GM21529 (cell line): ENCODE data around the gene CPA2.
"Not testable (repeated sequence)": the region's sequence is repeated elsewhere in the genome, so short reads cannot be mapped to it uniquely, and the experiment has no call there.

Source experiments
- ATAC-seq: cut with Tn5 transposase; IDR thresholded peaks from one replicate; pipeline ENCODE4 v1.9.1; 2021; ENCODE audit not compliant: unreplicated experiment

The CPA2 gene

GRCh38 chr7:130305433-130306042 is 38.9 kb downstream of the CPA2 start:
- no peak for ATAC-seq

DNA sequence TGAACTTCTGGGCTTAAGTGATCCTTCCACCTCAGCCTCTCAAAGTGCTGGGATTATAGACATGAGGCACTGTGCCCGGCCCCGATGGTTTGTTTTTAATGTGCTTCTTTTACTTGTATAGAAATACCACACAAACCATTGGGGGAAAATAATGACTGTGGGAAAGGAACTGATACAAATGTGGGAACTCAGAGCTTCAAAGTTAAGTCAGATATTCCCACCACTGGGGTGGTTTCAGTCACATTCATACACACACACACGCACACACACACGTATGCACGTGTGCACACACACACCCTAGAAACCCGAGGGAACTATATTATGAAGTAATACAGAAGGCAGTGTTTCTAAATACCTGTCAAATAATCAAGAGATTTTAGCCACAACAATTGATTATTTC is 43.3 kb downstream of the CPA2 start:
- no peak for ATAC-seq

GRCh38 chr7:130314305-130314704 is 47.6 kb downstream of the CPA2 start:
- ATAC-seq: no peak

DNA sequence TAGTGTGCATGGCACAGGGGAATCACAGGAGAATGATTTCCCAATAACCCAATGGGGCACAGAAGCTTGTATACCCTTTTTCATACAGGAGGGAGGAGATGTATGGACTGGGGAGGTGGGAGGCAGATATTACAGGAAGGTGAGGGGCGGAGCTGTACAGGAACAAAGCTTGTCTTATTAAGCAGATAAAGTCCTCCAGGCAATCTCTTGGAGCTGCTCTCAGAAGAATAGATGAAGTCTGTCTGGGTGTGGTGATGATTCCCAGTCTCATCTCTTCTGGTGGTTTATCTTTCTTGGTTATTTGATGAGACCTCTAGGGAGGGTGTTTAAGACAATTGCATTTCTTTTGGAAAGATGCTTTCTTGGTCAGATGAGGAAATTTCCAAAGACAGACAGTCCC is 52.9 kb downstream of the CPA2 start:
- no peak for ATAC-seq

DNA sequence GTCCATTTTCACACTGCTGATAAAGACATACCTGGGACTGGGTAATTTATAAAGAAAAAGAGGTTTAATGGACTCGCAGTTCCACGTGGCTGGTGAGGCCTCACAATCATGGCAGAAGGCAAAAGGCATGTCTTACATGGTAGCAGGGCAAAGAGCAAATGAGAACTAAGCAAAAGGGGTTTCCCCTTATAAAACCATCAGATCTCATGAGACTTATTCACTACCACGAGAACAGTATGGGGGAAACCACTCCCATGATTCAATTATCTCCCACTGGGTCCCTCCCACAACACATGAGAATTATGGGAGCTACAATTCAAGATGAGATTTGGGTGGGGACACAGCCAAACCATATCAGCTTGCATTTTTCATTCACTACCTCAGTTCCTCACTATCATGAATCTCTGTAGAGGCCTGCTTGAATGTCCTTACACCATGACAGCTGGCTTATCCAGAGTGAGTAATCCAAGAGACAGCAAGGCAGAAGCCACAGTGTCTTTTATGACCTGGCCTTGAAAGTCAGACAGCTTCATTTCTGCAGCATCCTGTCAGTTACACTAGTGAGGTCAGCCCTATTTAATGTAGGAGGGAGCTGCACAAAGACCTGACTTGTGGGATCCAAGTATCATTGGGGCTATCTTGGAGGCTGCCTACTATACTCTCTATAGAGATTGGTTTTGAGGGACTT is 55.0 kb downstream of the CPA2 start:
- not testable (repeated sequence) for ATAC-seq

DNA sequence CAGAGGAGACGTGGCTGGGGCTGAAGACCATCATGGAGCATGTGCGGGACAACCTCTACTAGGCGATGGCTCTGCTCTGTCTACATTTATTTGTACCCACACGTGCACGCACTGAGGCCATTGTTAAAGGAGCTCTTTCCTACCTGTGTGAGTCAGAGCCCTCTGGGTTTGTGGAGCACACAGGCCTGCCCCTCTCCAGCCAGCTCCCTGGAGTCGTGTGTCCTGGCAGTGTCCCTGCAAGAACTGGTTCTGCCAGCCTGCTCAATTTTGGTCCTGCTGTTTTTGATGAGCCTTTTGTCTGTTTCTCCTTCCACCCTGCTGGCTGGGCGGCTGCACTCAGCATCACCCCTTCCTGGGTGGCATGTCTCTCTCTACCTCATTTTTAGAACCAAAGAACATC is 56.0 kb downstream of the CPA2 start:
- no peak for ATAC-seq

DNA sequence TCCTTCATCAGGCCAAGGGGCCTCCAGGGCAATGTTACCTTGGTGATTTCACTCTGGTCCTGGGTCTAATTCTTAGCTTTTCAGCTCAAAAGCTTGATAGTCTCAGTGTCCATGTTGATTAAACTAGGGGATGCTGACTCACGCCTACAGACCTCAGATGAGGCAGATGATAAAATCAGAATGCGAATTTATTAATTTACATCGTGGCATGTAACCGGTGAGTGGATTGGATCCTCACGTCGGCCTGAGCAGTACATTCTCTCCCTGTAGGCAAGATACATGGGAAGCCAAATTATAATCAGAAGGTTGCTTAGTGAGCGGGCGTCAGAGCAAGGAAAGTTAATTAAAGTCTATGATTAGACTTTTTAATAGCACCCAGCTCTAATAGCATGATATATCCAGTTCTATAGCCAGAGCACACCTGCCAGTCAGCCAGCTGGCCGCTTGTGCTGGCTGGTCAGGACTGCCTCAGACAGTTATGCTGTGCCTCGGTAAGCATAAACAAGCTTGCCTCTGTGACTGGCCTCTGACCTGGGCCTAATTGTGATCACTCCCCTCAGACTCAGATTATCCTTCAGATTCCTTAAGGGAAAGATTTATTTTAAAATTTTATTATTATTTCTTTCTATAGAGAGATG is 57.8 kb downstream of the CPA2 start:
- ATAC-seq: no peak

- no peak for ATAC-seq
These were observed 63.0 kb downstream of the CPA2 start for GRCh38 chr7:130329681-130330080.

DNA sequence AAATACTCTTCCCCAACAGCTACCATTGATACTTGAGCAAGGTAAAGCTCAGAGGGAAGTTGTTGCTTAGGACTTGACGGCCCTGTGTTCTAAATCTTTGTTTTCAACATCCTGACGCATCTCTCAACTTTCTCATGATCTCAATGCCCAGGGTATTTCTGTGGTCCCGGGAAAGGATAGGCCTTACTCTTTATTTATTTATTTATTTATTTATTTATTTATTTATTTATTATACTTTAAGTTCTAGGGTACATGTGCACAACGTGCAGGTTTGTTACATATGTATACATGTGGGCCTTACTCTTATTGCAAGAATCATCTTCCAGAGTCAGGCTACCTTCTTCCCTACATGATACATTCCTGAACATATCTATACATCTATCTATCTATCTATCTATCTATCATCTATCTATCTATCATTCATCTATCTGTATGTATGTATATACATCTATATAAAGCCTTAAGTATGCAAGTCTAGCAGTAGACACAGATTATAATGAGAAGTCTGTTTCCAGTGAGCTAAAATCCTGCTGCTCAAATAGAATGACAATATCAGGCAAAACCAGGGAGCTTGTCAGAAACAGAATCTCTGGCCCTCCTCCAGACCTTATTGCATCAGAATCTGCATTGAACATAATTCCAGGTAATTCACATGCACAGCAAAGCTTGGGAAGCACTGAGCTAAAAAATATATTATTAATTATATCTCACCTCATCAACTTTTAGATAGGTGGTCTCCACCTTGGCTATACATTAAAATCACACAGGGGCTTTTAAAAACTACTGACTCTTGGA is 65.8 kb downstream of the CPA2 start:
- no peak for ATAC-seq

- ATAC-seq: no peak
These were observed 67.2 kb downstream of the CPA2 start for GRCh38 chr7:130333832-130334231.

- ATAC-seq: no peak
These were observed 67.6 kb downstream of the CPA2 start for GRCh38 chr7:130334274-130334673.

- no peak for ATAC-seq
These were observed 70.8 kb downstream of the CPA2 start for GRCh38 chr7:130337410-130337971.

DNA sequence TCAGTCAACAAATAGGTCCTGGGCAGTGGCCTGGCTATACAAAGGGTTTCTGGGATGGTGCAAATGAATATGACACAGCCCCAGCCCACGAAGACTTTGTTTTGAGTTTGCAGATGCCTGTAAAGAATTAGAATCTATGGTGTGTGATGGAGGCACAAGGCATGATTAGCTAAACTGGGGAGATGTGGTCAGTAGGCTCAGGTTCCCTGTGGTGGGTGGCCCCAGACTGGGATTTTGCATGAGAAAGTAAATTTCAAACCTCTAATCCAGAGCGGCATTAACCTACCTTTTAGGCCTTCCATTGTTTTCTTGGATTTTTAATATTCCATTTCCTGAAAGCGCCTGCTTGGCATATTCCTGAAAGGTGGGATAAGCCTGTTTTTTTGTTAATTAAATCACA is 71.6 kb downstream of the CPA2 start:
- ATAC-seq: no peak
